Endothelial cell (in vitro differentiated cells): ENCODE results near the gene KCNK15. TPM values are rescaled to one million over a fixed set of nuclear protein-coding genes. Genes with fewer than 3 reads are reported as not detected.

Experiments used
- DNase-seq: peaks from one replicate; pipeline ENCODE4 v3.0.0; 2021; ENCODE audit warnings: low spot score
- H3K27ac Mint-ChIP-seq: one replicate; pipeline ENCODE4 v1.8.0; 2021; ENCODE audit warnings: mixed read lengths, inconsistent platforms; ENCODE audit not compliant: unreplicated experiment
- H3K27me3 Mint-ChIP-seq: one replicate; pipeline ENCODE4 v1.8.0; 2021; ENCODE audit warnings: mild to moderate bottlenecking, moderate library complexity, mixed read lengths, inconsistent platforms; ENCODE audit not compliant: unreplicated experiment
- H3K36me3 Mint-ChIP-seq: one replicate; pipeline ENCODE4 v1.8.0; 2021; ENCODE audit warnings: mild to moderate bottlenecking, low read depth, mixed read lengths, inconsistent platforms; ENCODE audit not compliant: unreplicated experiment
- H3K4me1 Mint-ChIP-seq: one replicate; pipeline ENCODE4 v1.8.0; 2021; ENCODE audit warnings: mild to moderate bottlenecking, mixed read lengths, inconsistent platforms; ENCODE audit not compliant: unreplicated experiment
- H3K4me3 Mint-ChIP-seq: one replicate; pipeline ENCODE4 v1.8.0; 2021; ENCODE audit warnings: mild to moderate bottlenecking, mixed read lengths, inconsistent platforms; ENCODE audit not compliant: unreplicated experiment
- H3K9me3 Mint-ChIP-seq: one replicate; pipeline ENCODE4 v1.8.0; 2021; ENCODE audit warnings: mixed read lengths, inconsistent platforms; ENCODE audit not compliant: unreplicated experiment
- total RNA-seq: library from RNA; stranded (reverse); fragmentation: NEBNext Ultra II Directional; extraction: Animal tissue kit (Norgen Biotek cat#: 25700); gene quantifications from one replicate; pipeline ENCODE4 v1.2.1, GENCODE V29; 2021; ENCODE audit not compliant: unreplicated experiment
- TF ChIP-seq, protein P1 (sequence below): fragments of 200-600 bp; sonication (generic); IDR thresholded peaks from one replicate; pipeline ENCODE4 v1.5.0; 2021; ENCODE audit warnings: antibody characterized with exemption; ENCODE audit not compliant: unreplicated experiment

Gene KCNK15
- total RNA-seq, 1 donor from 2014 or later: not detected

DNA sequence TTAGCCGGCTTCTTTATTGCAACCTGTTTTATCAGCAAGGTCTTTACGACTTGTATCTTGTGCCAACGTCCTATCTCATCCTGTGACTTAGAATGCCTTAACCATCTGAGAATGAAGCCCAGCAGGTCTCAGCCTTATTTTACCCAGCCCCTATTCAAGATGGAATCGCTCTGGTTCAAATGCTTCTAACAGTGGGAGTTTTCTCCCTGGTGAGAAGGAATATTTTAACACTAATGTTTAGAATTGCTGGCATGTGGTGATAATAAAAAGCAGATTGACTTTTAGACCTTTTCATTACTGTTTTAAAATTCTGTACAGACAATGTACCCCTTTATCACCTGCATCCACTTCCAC is 9.9 kb upstream of the KCNK15 start:
- peaks cover 11% of the 10 kb centered on the region for H3K27me3 Mint-ChIP-seq
- H3K4me3 Mint-ChIP-seq: no peak overlapping the region
- TF ChIP-seq, protein P1, sequence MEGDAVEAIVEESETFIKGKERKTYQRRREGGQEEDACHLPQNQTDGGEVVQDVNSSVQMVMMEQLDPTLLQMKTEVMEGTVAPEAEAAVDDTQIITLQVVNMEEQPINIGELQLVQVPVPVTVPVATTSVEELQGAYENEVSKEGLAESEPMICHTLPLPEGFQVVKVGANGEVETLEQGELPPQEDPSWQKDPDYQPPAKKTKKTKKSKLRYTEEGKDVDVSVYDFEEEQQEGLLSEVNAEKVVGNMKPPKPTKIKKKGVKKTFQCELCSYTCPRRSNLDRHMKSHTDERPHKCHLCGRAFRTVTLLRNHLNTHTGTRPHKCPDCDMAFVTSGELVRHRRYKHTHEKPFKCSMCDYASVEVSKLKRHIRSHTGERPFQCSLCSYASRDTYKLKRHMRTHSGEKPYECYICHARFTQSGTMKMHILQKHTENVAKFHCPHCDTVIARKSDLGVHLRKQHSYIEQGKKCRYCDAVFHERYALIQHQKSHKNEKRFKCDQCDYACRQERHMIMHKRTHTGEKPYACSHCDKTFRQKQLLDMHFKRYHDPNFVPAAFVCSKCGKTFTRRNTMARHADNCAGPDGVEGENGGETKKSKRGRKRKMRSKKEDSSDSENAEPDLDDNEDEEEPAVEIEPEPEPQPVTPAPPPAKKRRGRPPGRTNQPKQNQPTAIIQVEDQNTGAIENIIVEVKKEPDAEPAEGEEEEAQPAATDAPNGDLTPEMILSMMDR: no peak
- peak overlapping the region; percentile 61 for H3K27ac Mint-ChIP-seq
- no peaks in the 10 kb centered on the region for H3K9me3 Mint-ChIP-seq
- DNase-seq: no peak
- no peaks in the 10 kb centered on the region for H3K4me1 Mint-ChIP-seq
- no peaks in the 10 kb centered on the region for H3K36me3 Mint-ChIP-seq

DNA sequence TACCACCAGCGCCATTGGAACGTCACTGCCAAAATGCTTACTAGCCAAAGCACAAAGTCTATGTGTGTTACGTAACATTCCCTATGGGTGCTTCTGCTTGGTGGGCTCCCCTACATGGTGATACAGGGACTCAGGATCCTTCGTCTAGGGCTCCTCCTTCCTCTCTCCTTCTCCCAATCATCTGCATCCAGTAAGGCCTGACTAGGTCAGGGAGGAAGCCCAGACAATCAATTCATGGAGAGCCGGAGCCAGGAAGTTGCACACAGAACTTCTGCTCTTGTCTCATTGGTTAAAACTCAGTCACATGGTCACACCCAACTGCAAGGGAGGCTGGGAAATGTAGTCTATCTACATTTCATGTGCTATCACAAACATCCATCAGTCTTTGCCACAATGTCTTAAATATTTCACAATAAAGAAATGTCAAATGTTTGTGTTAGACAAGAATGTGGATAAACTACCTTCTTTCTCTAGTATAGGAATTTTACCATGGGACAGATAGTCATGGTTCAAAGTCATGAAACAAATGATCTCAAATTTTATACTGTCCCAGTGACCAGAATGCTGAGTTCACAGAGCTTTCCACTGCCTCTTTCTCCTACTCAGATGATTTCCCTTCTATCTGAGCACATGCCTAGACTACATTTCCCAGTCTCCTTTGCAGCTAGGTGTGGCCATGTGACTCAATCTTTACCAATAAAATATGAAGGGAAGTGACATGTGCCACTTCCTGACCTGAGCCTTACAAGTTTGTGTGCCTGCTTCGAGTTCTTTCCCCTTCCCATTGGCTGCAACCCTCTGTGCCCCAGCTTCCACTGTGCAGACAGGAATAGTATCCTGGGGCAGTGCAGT is 9.3 kb upstream of the KCNK15 start:
- peaks cover 11% of the 10 kb centered on the region for H3K27me3 Mint-ChIP-seq
- H3K9me3 Mint-ChIP-seq: no peaks in the 10 kb centered on the region
- H3K4me3 Mint-ChIP-seq: no peak overlapping the region
- H3K36me3 Mint-ChIP-seq: no peaks in the 10 kb centered on the region
- TF ChIP-seq, protein P1: no peak
- peak; percentile 47 for DNase-seq
- H3K4me1 Mint-ChIP-seq: no peaks in the 10 kb centered on the region
- H3K27ac Mint-ChIP-seq: peak overlapping the region; percentile 61

DNA sequence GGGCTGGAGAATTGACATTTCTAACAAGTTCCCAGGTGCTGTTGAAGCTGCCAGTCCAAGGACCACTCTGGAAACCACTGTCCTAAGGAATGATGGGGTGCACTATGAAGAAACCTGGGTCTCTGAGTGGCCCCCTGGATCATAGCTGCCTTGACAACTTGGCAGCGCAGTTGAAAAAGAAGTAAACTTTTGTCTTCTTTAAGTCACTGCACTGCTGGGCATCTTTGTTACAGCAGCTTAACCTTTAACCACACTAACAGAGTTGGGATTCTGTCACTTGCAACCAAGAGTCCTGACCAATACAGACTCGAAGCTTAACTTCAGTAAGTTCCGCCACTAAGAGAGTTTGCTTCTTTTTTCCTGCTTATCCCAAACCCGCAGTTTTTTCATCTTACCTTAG is 8.5 kb upstream of the KCNK15 start:
- no peak for DNase-seq
- Mint-ChIP-seq H3K27ac (no peak overlapping the region), H3K27me3 (peaks cover 11% of the 10 kb centered on the region), H3K4me3 (no peak overlapping the region), H3K4me1 (no peaks in the 10 kb centered on the region), H3K36me3 (no peaks in the 10 kb centered on the region), H3K9me3 (no peaks in the 10 kb centered on the region)
- TF ChIP-seq, protein P1: no peak

DNA sequence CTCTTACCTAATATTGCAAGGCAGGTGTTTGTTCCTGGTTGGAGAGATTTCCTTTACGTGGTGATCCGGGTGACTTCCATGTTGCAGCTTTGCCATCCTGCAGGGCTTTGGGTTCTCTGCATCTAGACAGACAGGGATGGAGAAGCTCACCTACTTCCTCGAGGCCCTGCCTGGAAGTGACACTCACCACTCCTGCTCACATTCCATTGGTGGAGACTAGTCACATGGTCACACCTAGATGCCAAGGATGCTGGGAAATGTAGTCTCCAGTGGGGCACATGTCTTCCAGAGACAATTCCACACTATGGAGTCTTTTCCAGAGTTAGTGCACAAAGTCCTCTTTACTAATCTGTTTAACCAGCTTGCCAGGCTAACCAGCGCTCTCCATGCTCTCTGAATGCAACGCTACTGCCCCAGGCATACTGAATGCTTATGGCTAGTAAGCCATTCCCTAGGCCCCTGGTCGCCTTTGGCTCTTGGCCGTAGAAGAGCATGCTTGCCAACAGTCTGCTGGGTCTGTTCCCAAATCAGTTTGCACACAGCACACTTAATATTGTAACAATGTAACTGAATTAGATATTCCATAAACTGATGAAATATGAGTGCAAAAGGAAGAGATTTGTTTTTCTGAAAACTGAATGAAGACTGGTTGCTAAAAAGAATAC is 6.7 kb upstream of the KCNK15 start:
- Mint-ChIP-seq H3K27me3 (peaks cover 7% of the 10 kb centered on the region), H3K4me3 (no peak overlapping the region), H3K4me1 (no peaks in the 10 kb centered on the region), H3K9me3 (no peaks in the 10 kb centered on the region), H3K36me3 (no peaks in the 10 kb centered on the region), H3K27ac (no peak overlapping the region)
- TF ChIP-seq, protein P1: no peak
- peak; percentile 44 for DNase-seq

DNA sequence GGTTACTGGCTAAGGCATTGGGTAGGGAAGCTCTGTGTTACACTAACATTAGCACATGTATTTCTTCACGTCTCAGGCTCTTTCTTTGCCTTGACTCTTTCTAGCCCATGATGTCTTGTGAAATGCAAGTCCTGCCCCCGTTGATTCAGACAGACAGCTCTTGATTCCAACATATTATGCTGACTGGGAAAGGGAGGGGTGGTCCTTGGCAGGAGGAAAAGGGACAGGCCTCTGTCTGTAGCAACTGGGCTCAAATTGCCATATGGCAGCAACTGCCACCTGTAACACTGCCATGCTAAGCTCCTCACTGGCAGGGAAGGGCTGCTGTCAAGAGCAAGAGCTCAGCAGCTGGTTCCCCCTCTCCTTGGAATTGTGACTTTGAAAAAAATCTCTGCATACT is 5.7 kb upstream of the KCNK15 start:
- Mint-ChIP-seq H3K36me3 (no peaks in the 10 kb centered on the region), H3K27me3 (peaks cover 8% of the 10 kb centered on the region), H3K4me3 (no peak overlapping the region), H3K9me3 (no peaks in the 10 kb centered on the region), H3K4me1 (peaks cover under 1% of the 10 kb centered on the region), H3K27ac (no peak overlapping the region)
- TF ChIP-seq, protein P1: no peak
- no peak for DNase-seq
